Natural killer cell (primary cell): ENCODE results near the gene AHR. TPM values are rescaled to one million over a fixed set of nuclear protein-coding genes. Genes with fewer than 3 reads are reported as not detected.

Experiments used
- ATAC-seq, 3 donors: fragments of 150-1000 bp in 2 of 3; fragments of 200-7000 bp in 1 of 3; cut with Tn5 transposase; 1 replicate in 1 of 3; 2 replicates in 2 of 3; pipeline ENCODE4 v1.10.0; 2021; ENCODE audit warnings: mild to moderate bottlenecking in 2 of 3, moderate library complexity in 2 of 3
- DNase-seq, 2 donors: peaks; one replicate each; pipeline versions ENCODE4 v3.0.0 to v3.0.0-alpha.2; 2013 to 2021; ENCODE audit warnings: mixed read lengths in 1 of 2
- H3K27ac ChIP-seq: one replicate; pipeline ENCODE4 v1.5.1; 2013; ENCODE audit warnings: mild to moderate bottlenecking, low read length
- H3K27me3 ChIP-seq: one replicate; pipeline ENCODE4 v1.6.1; 2013; ENCODE audit warnings: low read length; ENCODE audit not compliant: control insufficient read depth, insufficient read depth
- H3K36me3 ChIP-seq: one replicate; pipeline ENCODE4 v1.6.1; 2013; ENCODE audit warnings: low read length; ENCODE audit not compliant: control insufficient read depth, insufficient read depth
- H3K4me1 ChIP-seq: one replicate; pipeline ENCODE4 v1.6.1; 2013; ENCODE audit warnings: low read length; ENCODE audit not compliant: control insufficient read depth, insufficient read depth
- H3K4me3 ChIP-seq: one replicate; pipeline ENCODE4 v1.5.1; 2013; ENCODE audit warnings: low read length
- H3K9me3 ChIP-seq: one replicate; pipeline ENCODE4 v1.6.1; 2013; ENCODE audit warnings: low read length; ENCODE audit not compliant: control insufficient read depth, insufficient read depth
- H3K27ac Mint-ChIP-seq, 2 donors: one replicate each; pipeline ENCODE4 v1.8.0; 2022; ENCODE audit warnings: mild to moderate bottlenecking in 2 of 2, mixed read lengths in 2 of 2, moderate library complexity in 1 of 2
- H3K27me3 Mint-ChIP-seq, 2 donors: one replicate each; pipeline ENCODE4 v1.8.0; 2022; ENCODE audit warnings: low read depth in 2 of 2, mixed read lengths in 2 of 2
- H3K36me3 Mint-ChIP-seq: one replicate; pipeline ENCODE4 v1.8.0; 2022; ENCODE audit warnings: mixed read lengths
- H3K4me1 Mint-ChIP-seq, 2 donors: one replicate each; pipeline ENCODE4 v1.8.0; 2022; ENCODE audit warnings: mixed read lengths in 2 of 2
- H3K4me3 Mint-ChIP-seq: one replicate; pipeline ENCODE4 v1.8.0; 2022; ENCODE audit warnings: mild to moderate bottlenecking, moderate library complexity, mixed read lengths
- H3K9me3 Mint-ChIP-seq, 2 donors: one replicate each; pipeline ENCODE4 v1.8.0; 2022; ENCODE audit warnings: mixed read lengths in 2 of 2
- WGBS: methylation state at CpG from one replicate; pipeline ENCODE4 v1.1.7; 2013; ENCODE audit warnings: missing lambda C conversion rate; ENCODE audit not compliant: insufficient coverage; 5-methylcytosine and 5-hydroxymethylcytosine counted together
- intact Hi-C: fragments of 100-400 bp; cut with micrococcal nuclease; formaldehyde crosslinking; loops from one replicate; pipeline ENCODE4 v1.14.2; 2022
- total RNA-seq, 4 donors: library from RNA; stranded (reverse); fragments of 120-200 nt in 1 of 4; gene quantifications; one replicate each; pipeline versions ENCODE4 v1.2.3 to v1.2.4, GENCODE V29; 2013 to 2022
- TF ChIP-seq, protein P1 (sequence below): fragments of 200-600 bp; IDR thresholded peaks from one replicate; pipeline ENCODE4 v1.8.0; 2022; ENCODE audit warnings: antibody characterized with exemption

Gene AHR
- total RNA-seq, 3 donors from 2014 or later (not counting 1 experiment from before 2014, with no cell fraction given) = 20.7 to 54.7 (median 44.9) TPM

DNA sequence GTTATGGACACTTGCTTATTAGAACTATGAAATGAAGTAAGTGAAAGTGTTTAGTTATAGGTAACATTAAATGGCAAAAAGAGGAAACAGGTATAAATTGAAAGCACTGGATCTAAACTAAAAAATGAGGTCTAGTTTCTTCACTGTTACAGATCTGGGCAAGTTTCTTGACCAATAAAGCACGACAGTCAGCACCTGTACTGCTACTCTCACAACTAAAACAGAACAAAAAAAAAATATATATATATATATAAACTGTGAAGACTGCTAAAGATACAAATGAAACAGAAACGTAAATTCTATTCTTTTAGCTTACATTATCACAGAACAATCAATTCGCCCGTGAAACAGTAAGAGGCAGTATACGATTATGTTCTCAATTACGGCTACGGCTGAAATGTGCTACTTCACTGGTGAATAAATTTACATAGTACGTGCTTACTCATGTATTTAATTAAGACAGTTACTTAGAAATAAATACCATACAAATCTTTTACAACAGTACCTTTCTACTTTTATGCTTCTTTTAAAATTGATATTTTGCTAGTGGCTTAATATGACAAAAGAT is 4.2 kb downstream of the AHR start:
- H3K4me1 ChIP-seq = no peaks in the 10 kb centered on the region
- Mint-ChIP-seq H3K36me3 (no peaks in the 10 kb centered on the region), H3K27me3 (no peaks in the 10 kb centered on the region), H3K4me1 (peaks cover 19 to 28% of the 10 kb centered on the region in 2 donors), H3K4me3 (peak overlapping the region; percentile 35), H3K9me3 (peaks cover 0 to 2% of the 10 kb centered on the region in 2 donors), H3K27ac (no peak overlapping the region)
- no peaks in the 10 kb centered on the region for H3K9me3 ChIP-seq
- no peaks in the 10 kb centered on the region for H3K36me3 ChIP-seq
- H3K27me3 ChIP-seq = no peaks in the 10 kb centered on the region
- H3K4me3 ChIP-seq = no peak overlapping the region
- TF ChIP-seq, protein P1, sequence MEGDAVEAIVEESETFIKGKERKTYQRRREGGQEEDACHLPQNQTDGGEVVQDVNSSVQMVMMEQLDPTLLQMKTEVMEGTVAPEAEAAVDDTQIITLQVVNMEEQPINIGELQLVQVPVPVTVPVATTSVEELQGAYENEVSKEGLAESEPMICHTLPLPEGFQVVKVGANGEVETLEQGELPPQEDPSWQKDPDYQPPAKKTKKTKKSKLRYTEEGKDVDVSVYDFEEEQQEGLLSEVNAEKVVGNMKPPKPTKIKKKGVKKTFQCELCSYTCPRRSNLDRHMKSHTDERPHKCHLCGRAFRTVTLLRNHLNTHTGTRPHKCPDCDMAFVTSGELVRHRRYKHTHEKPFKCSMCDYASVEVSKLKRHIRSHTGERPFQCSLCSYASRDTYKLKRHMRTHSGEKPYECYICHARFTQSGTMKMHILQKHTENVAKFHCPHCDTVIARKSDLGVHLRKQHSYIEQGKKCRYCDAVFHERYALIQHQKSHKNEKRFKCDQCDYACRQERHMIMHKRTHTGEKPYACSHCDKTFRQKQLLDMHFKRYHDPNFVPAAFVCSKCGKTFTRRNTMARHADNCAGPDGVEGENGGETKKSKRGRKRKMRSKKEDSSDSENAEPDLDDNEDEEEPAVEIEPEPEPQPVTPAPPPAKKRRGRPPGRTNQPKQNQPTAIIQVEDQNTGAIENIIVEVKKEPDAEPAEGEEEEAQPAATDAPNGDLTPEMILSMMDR = no peak
- no peak overlapping the region for H3K27ac ChIP-seq
- DNase-seq (peak in 1 of 2 donors; percentile 63), ATAC-seq (peak in 1 of 3 donors; percentile 19)
- WGBS = 13% methylated on average over 3 of the region's 8 CpGs
- intact Hi-C loops = no loop called here

DNA sequence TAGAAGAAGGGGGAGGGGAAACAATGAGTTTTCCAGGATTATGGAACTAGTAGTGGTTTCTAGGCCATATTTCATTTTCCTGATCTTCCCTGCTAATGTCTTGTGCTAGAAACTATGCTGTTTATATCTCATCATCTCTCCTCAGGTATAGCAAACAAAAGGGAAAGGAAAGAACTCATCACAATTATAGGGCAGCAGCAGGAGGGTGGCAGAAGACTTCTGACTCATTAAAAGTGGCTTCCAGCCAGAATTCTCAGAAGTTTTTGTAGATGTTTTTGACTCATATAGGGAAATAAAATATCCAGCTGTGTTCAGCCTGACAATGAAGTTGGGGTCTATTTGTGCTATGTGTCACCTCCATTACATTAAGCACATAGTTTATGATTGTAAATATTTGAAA is 6.5 kb downstream of the AHR start:
- Histone ChIP-seq H3K9me3 (no peaks in the 10 kb centered on the region), H3K27me3 (no peaks in the 10 kb centered on the region), H3K4me3 (no peak overlapping the region), H3K27ac (no peak overlapping the region), H3K36me3 (no peaks in the 10 kb centered on the region), H3K4me1 (no peaks in the 10 kb centered on the region)
- no peaks in the 10 kb centered on the region for H3K27me3 Mint-ChIP-seq
- TF ChIP-seq, protein P1 = no peak
- DNase-seq = peak in 1 of 2 donors; percentile 50
- no peaks in the 10 kb centered on the region for H3K36me3 Mint-ChIP-seq
- H3K9me3 Mint-ChIP-seq = no peaks in the 10 kb centered on the region
- no peak overlapping the region for H3K27ac Mint-ChIP-seq
- peaks cover 3 to 11% of the 10 kb centered on the region in 2 donors for H3K4me1 Mint-ChIP-seq
- intact Hi-C loops = no loop called here
- H3K4me3 Mint-ChIP-seq = no peak overlapping the region
- ATAC-seq = peak in 1 of 3 donors; percentile 37

DNA sequence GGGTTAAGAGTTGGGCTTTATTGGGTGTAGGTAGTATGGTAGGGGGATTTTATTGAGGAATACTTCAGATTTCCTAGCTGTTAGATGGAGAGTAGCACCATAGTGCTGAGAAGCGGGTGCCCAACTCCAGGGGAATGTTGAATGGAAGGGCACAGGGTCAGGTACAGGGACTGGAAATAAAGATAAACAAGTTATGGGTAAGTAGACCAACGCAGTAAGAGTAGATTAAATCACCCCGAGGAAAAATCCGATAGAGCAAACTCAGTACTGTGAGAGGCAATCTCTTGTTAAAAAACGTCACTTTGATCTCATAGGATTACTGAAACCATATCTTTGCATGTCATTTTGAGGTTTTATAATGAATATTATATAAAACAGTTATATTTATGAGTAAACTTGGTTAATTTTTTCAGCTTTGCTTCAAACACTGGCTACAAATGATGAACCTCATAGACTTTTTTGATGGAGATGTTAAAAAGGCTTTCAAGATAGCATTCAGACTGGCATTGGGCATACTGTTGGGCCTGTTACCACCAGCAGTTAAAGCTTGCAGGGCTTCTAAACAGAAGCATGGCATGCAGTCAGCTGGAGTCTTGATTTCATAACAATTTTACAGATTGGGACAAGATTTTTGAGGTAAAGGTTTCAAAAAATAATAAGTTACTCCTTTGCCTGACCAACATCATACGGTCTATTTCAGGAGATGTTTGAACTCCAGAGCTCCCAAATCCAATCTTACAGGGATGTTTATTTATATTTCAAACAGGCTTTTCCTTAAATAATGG is 7.1 kb downstream of the AHR start:
- ATAC-seq = no peak
- peaks cover 0 to 8% of the 10 kb centered on the region in 2 donors for H3K4me1 Mint-ChIP-seq
- TF ChIP-seq, protein P1 = no peak

More for the DNA sequence above, 7.1 kb downstream of the AHR start:
- H3K36me3 ChIP-seq = no peaks in the 10 kb centered on the region
- no peak overlapping the region for H3K4me3 Mint-ChIP-seq
- no peak overlapping the region for H3K27ac Mint-ChIP-seq
- H3K27me3 ChIP-seq = no peaks in the 10 kb centered on the region
- no peak overlapping the region for H3K27ac ChIP-seq
- 74% methylated on average over 6 of the region's 6 CpGs for WGBS
- no peak overlapping the region for H3K4me3 ChIP-seq
- H3K36me3 Mint-ChIP-seq = no peaks in the 10 kb centered on the region
- H3K9me3 Mint-ChIP-seq = no peaks in the 10 kb centered on the region
- no peaks in the 10 kb centered on the region for H3K9me3 ChIP-seq
- intact Hi-C loops = no loop called here
- no peak for DNase-seq
- H3K27me3 Mint-ChIP-seq = no peaks in the 10 kb centered on the region
- no peaks in the 10 kb centered on the region for H3K4me1 ChIP-seq
